Activated naive CD4-positive, alpha-beta T cell treated with anti-CD3 and anti-CD28 coated beads, Interleukin-2, amount 10 ng/mL, durations not matched to agents 7 days and 5 days (primary cell): ENCODE results near the gene PACRG.

Experiments used
- CTCF ChIA-PET: fragments of 350-600 bp; sonication (Branson Sonifier 250); formaldehyde crosslinking; loops from one replicate; lab custom pipeline; 2021; ENCODE audit warnings: antibody characterized with exemption; lab: Charles Lee
- DNase-seq: peaks from one replicate; pipeline ENCODE4 v3.0.0-alpha.2; 2020
- H3K27ac Mint-ChIP-seq: one replicate; pipeline ENCODE4 v1.8.0; 2021; ENCODE audit warnings: mild to moderate bottlenecking, moderate library complexity, mixed read lengths
- H3K27me3 Mint-ChIP-seq: one replicate; pipeline ENCODE4 v1.8.0; 2021; ENCODE audit warnings: mild to moderate bottlenecking, mixed read lengths
- H3K36me3 Mint-ChIP-seq: one replicate; pipeline ENCODE4 v1.8.0; 2021; ENCODE audit warnings: mixed read lengths
- H3K4me1 Mint-ChIP-seq: one replicate; pipeline ENCODE4 v1.8.0; 2021; ENCODE audit warnings: mixed read lengths
- H3K4me3 Mint-ChIP-seq: one replicate; pipeline ENCODE4 v1.8.0; 2021; ENCODE audit warnings: mild to moderate bottlenecking, moderate library complexity, mixed read lengths
- H3K9me3 Mint-ChIP-seq: one replicate; pipeline ENCODE4 v1.8.0; 2021; ENCODE audit warnings: mixed read lengths

The PACRG gene

GRCh38 chr6:163293286-163293685, 565.5 kb downstream of the PACRG start:
- Mint-ChIP-seq H3K9me3 (no peaks in the 10 kb centered on the region), H3K4me3 (no peak overlapping the region), H3K4me1 (no peaks in the 10 kb centered on the region), H3K27ac (no peak overlapping the region), H3K27me3 (no peaks in the 10 kb centered on the region), H3K36me3 (no peaks in the 10 kb centered on the region)
- CTCF ChIA-PET = no interaction called here
- DNase-seq = no peak

- no peak for DNase-seq
- Mint-ChIP-seq H3K4me1 (no peaks in the 10 kb centered on the region), H3K9me3 (no peaks in the 10 kb centered on the region), H3K36me3 (no peaks in the 10 kb centered on the region), H3K27me3 (no peaks in the 10 kb centered on the region), H3K4me3 (no peak overlapping the region), H3K27ac (no peak overlapping the region)
- CTCF ChIA-PET = no interaction called here
Measured at GRCh38 chr6:163294734-163295133, 567.0 kb downstream of the PACRG start.

GRCh38 chr6:163296835-163297519, 569.2 kb downstream of the PACRG start:
- Mint-ChIP-seq H3K27me3 (no peaks in the 10 kb centered on the region), H3K4me1 (no peaks in the 10 kb centered on the region), H3K9me3 (no peaks in the 10 kb centered on the region), H3K27ac (no peak overlapping the region), H3K36me3 (no peaks in the 10 kb centered on the region), H3K4me3 (no peak overlapping the region)
- DNase-seq = no peak
- CTCF ChIA-PET = interaction anchor here (0.7 kb wide), 1 partner anchor 9 kb away, joined by 5 read pairs; no protein-coding TSS in a partner anchor

DNA sequence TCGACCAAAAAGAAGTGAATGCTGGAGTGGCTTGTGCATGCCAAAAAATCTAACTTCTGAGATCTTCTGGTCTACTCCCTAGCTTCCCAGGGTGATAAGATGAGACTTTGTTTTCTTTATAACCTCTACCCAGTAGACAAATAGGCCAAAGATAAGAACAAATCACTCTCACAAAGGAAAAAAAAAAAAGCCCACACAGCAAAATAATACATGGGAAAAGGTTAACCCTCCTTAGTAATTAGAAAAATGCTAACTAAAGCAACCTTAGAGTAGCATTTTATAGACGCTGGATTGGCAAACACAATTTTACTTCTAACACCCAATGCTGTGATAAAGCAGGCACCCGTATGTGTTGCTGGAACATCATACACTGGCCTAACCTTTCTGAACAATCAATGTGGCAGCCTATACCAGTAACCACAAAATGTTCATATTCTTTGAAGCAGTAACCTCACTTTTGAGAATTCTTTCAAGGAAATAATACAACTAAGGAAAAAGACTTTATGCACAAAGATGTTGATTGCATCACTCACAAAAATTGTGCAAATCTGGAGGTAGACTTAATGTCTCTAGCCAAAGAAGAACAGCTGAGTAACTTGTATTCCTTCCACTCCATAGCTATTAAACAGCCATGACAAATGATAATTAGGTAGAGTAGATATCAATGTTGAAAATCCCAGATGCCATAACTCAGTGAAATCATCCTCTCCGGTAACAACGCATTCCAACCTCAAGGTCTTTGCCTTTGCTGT, 570.5 kb downstream of the PACRG start:
- no peaks in the 10 kb centered on the region for H3K27me3 Mint-ChIP-seq
- no peak for DNase-seq
- H3K36me3 Mint-ChIP-seq = no peaks in the 10 kb centered on the region
- no peaks in the 10 kb centered on the region for H3K4me1 Mint-ChIP-seq
- CTCF ChIA-PET = no interaction called here
- no peak overlapping the region for H3K27ac Mint-ChIP-seq
- no peaks in the 10 kb centered on the region for H3K9me3 Mint-ChIP-seq
- no peak overlapping the region for H3K4me3 Mint-ChIP-seq

- no peaks in the 10 kb centered on the region for H3K9me3 Mint-ChIP-seq
- no peaks in the 10 kb centered on the region for H3K4me1 Mint-ChIP-seq
- no peaks in the 10 kb centered on the region for H3K36me3 Mint-ChIP-seq
- no peak overlapping the region for H3K4me3 Mint-ChIP-seq
- H3K27me3 Mint-ChIP-seq = no peaks in the 10 kb centered on the region
- CTCF ChIA-PET = no interaction called here
- no peak overlapping the region for H3K27ac Mint-ChIP-seq
- DNase-seq = no peak
Measured at GRCh38 chr6:163300838-163301237, 573.1 kb downstream of the PACRG start.

GRCh38 chr6:163301726-163302635, 574.2 kb downstream of the PACRG start:
- Mint-ChIP-seq H3K27me3 (no peaks in the 10 kb centered on the region), H3K4me3 (no peak overlapping the region), H3K9me3 (no peaks in the 10 kb centered on the region), H3K36me3 (no peaks in the 10 kb centered on the region), H3K27ac (no peak overlapping the region), H3K4me1 (no peaks in the 10 kb centered on the region)
- DNase-seq = no peak
- CTCF ChIA-PET = no interaction called here

DNA sequence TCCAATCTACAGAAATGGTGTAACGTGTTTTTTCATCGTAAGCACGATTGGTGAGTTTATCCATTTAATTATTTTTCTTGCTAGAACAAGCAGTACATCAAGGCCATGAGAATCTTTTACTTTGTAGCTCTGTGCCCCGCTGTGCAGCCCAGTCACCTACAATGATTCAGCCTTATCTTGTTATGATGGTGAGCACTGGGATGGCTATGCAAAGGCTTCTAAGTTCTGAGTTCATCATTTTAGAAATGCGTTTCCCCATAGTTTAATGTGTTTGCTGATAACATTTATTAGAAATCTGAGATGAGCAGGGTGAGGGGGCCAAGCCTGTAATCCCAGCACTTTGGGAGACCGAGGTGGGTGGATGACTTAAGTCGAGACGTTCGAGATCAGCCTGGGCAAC, 575.0 kb downstream of the PACRG start:
- Mint-ChIP-seq H3K4me3 (no peak overlapping the region), H3K9me3 (no peaks in the 10 kb centered on the region), H3K36me3 (no peaks in the 10 kb centered on the region), H3K27me3 (no peaks in the 10 kb centered on the region), H3K27ac (no peak overlapping the region), H3K4me1 (no peaks in the 10 kb centered on the region)
- CTCF ChIA-PET = no interaction called here
- DNase-seq = no peak

- no peak overlapping the region for H3K27ac Mint-ChIP-seq
- CTCF ChIA-PET = no interaction called here
- peaks cover 4% of the 10 kb centered on the region for H3K27me3 Mint-ChIP-seq
- H3K4me1 Mint-ChIP-seq = no peaks in the 10 kb centered on the region
- H3K4me3 Mint-ChIP-seq = no peak overlapping the region
- H3K36me3 Mint-ChIP-seq = no peaks in the 10 kb centered on the region
- H3K9me3 Mint-ChIP-seq = no peaks in the 10 kb centered on the region
- no peak for DNase-seq
Measured at GRCh38 chr6:163306000-163306399, 578.2 kb downstream of the PACRG start.

DNA sequence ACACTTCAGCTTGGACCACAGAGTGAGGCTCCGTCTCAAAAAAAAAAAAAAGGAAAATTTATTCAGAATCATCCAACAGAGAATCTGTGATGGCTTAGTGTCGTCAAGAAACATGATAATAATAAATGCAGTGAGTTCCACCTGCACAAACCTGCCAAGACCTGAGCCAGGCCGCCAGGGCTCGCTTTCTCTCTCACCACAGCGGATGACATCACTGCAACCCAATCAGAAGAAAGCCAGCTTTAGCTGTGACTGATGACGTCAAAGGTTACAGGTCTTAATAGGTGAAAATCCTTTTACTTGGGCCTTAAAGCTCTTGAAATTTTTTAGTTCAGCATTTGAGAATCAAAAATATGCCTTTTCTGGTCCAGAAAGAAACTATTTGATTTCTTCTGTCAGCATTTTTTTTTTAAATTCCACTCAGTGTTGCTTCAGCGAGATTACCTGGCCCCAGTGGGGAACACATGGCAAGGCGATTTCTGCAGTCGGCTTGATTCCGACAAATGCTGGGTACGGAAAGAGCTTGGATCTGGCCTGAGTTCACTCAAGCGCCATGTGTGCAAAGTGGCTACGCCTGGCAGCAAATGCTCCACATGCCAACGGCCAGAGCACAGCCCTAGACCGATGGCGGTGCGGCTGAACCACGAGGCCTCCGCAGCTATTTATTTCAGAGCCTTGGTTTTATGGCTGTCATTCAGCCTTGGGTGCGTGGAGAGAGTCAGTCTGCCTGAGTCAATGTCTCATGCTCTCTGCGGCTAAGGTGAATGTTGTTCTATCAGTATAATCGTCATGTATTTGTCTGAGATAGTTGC, 581.1 kb downstream of the PACRG start:
- no peak for DNase-seq
- Mint-ChIP-seq H3K27ac (no peak overlapping the region), H3K9me3 (no peaks in the 10 kb centered on the region), H3K4me3 (no peak overlapping the region), H3K4me1 (no peaks in the 10 kb centered on the region), H3K36me3 (no peaks in the 10 kb centered on the region), H3K27me3 (peaks cover 8% of the 10 kb centered on the region)
- CTCF ChIA-PET = no interaction called here

- H3K27me3 Mint-ChIP-seq = peaks cover 8% of the 10 kb centered on the region
- H3K9me3 Mint-ChIP-seq = no peaks in the 10 kb centered on the region
- no peaks in the 10 kb centered on the region for H3K4me1 Mint-ChIP-seq
- H3K36me3 Mint-ChIP-seq = no peaks in the 10 kb centered on the region
- H3K27ac Mint-ChIP-seq = no peak overlapping the region
- no peak overlapping the region for H3K4me3 Mint-ChIP-seq
- DNase-seq = no peak
- CTCF ChIA-PET = no interaction called here
Measured at GRCh38 chr6:163309491-163310026, 581.8 kb downstream of the PACRG start.

DNA sequence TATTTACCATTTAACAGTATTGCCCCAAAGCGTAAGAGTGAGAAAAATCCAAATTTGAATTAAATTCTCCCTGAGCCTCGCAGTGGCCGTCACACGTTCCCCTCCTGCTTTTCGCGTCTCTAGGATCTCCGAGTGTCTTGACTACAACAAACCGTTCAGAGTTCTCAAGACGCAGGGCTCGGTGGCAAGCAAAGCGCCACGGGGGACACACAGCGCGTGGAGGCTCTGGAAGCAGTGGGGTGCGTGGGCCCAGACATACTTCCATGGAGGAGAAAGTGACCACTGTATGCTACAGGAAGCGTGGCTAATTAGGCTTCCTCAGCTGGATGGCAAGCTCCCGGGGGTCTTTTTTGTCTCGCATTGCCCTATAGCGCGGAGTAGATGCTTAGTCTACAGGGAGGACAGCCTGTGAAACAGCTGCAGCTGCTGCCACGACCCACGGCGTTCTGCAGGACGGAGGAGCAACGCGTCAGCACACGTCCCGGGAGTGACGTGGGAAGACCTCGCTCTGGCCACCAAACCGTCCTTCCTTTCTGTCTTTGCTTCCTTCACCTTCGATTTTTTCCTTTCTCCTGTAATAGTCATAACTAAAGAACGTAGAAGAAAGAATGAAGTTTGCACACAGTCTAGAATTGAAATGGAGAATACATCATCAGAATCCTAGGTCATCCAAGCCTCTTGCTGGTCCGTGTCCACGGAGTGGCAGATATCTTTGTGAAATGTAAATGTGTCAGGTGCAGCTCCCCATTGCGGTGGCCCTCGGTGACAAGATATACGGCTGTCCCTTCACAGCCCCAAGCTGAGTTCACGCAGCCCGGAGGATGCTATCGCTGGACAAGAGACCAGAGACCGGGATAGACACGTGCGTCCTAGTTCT, 582.6 kb downstream of the PACRG start:
- no peak overlapping the region for H3K4me3 Mint-ChIP-seq

DNA sequence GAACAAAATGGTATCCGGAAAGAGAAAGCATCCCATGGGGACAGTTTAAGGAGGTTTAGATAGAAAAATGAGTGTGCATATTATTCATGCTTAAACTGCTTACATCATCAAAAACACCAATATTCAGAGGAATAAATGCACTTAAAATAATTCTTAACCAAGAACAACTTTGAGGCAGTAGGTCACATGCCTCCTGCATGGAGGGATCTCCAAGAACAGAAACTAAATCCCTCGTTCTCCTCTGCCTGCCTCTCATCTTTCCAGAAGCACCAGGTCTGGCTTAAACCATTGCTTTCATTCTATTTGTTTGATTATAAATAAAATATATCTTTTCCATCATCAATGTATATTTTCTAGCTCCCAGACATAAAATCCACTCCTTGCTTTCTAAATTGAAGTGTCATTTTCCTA, 583.2 kb downstream of the PACRG start:
- H3K27ac Mint-ChIP-seq = no peak overlapping the region
- no peak for DNase-seq
- no peaks in the 10 kb centered on the region for H3K9me3 Mint-ChIP-seq
- H3K4me1 Mint-ChIP-seq = no peaks in the 10 kb centered on the region
- H3K36me3 Mint-ChIP-seq = no peaks in the 10 kb centered on the region
- H3K4me3 Mint-ChIP-seq = no peak overlapping the region
- CTCF ChIA-PET = no interaction called here
- H3K27me3 Mint-ChIP-seq = peaks cover 8% of the 10 kb centered on the region

More for the DNA sequence above, 582.6 kb downstream of the PACRG start:
- Mint-ChIP-seq H3K4me1 (no peaks in the 10 kb centered on the region), H3K27me3 (peaks cover 8% of the 10 kb centered on the region), H3K36me3 (no peaks in the 10 kb centered on the region), H3K9me3 (no peaks in the 10 kb centered on the region), H3K27ac (no peak overlapping the region)
- no peak for DNase-seq
- CTCF ChIA-PET = no interaction called here

- peaks cover 8% of the 10 kb centered on the region for H3K27me3 Mint-ChIP-seq
- CTCF ChIA-PET = no interaction called here
- no peaks in the 10 kb centered on the region for H3K4me1 Mint-ChIP-seq
- no peak for DNase-seq
- H3K9me3 Mint-ChIP-seq = no peaks in the 10 kb centered on the region
- no peak overlapping the region for H3K4me3 Mint-ChIP-seq
- H3K36me3 Mint-ChIP-seq = no peaks in the 10 kb centered on the region
- H3K27ac Mint-ChIP-seq = no peak overlapping the region
Measured at GRCh38 chr6:163311830-163312229, 584.1 kb downstream of the PACRG start.
